Measurements from ENCODE around the gene ROCK1.
A peak's percentile ranks its signal among the peaks of the same experiment; 100 is the strongest.

Gene ROCK1

GRCh38 chr18:21110713-21111345, 784 bp downstream of the ROCK1 start:
- peak; percentile 72 for DNase-seq

GRCh38 chr18:21109936-21110712, 1.5 kb downstream of the ROCK1 start:
- in situ Hi-C loops (cut with MboI; ENCODE audit: low pct_unique_long_range_greater_than_20kb, low sequenced_read_pairs) = no loop called here
- no peak for DNase-seq

More at GRCh38 chr18:21110713-21111345, 784 bp downstream of the ROCK1 start:
- in situ Hi-C loops (cut with MboI; ENCODE audit: low pct_unique_long_range_greater_than_20kb, low sequenced_read_pairs) = no loop called here

GRCh38 chr18:21105936-21106335, 5.7 kb downstream of the ROCK1 start:
- DNase-seq = no peak
- in situ Hi-C loops (cut with MboI; ENCODE audit: low pct_unique_long_range_greater_than_20kb, low sequenced_read_pairs) = no loop called here

- in situ Hi-C loops (cut with MboI; ENCODE audit: low pct_unique_long_range_greater_than_20kb, low sequenced_read_pairs) = no loop called here
- no peak for DNase-seq
Observed at GRCh38 chr18:21101172-21101571, 10.4 kb downstream of the ROCK1 start.

- in situ Hi-C loops (cut with MboI; ENCODE audit: low pct_unique_long_range_greater_than_20kb, low sequenced_read_pairs) = no loop called here
- no peak for DNase-seq
Observed at GRCh38 chr18:21100678-21101077, 10.9 kb downstream of the ROCK1 start.

GRCh38 chr18:21100146-21100545, 11.5 kb downstream of the ROCK1 start:
- in situ Hi-C loops (cut with MboI; ENCODE audit: low pct_unique_long_range_greater_than_20kb, low sequenced_read_pairs) = no loop called here
- DNase-seq = no peak

GRCh38 chr18:21099442-21099841, 12.2 kb downstream of the ROCK1 start:
- in situ Hi-C loops (cut with MboI; ENCODE audit: low pct_unique_long_range_greater_than_20kb, low sequenced_read_pairs) = no loop called here
- peak; percentile 61 for DNase-seq

- in situ Hi-C loops (cut with MboI; ENCODE audit: low pct_unique_long_range_greater_than_20kb, low sequenced_read_pairs) = no loop called here
- DNase-seq = no peak
Observed at GRCh38 chr18:21096760-21097159, 14.9 kb downstream of the ROCK1 start.

- DNase-seq = no peak
- in situ Hi-C loops (cut with MboI; ENCODE audit: low pct_unique_long_range_greater_than_20kb, low sequenced_read_pairs) = no loop called here
Observed at GRCh38 chr18:21093133-21093532, 18.5 kb downstream of the ROCK1 start.

- DNase-seq = no peak
- in situ Hi-C loops (cut with MboI; ENCODE audit: low pct_unique_long_range_greater_than_20kb, low sequenced_read_pairs) = no loop called here
Observed at GRCh38 chr18:21090680-21091079, 20.9 kb downstream of the ROCK1 start.

GRCh38 chr18:21085579-21086166, 25.9 kb downstream of the ROCK1 start:
- DNase-seq = no peak
- in situ Hi-C loops (cut with MboI; ENCODE audit: low pct_unique_long_range_greater_than_20kb, low sequenced_read_pairs) = no loop called here

- DNase-seq = no peak
- in situ Hi-C loops (cut with MboI; ENCODE audit: low pct_unique_long_range_greater_than_20kb, low sequenced_read_pairs) = no loop called here
Observed at GRCh38 chr18:21084511-21085078, 27.0 kb downstream of the ROCK1 start.

- in situ Hi-C loops (cut with MboI; ENCODE audit: low pct_unique_long_range_greater_than_20kb, low sequenced_read_pairs) = no loop called here
- DNase-seq = no peak
Observed at GRCh38 chr18:21083017-21083416, 28.6 kb downstream of the ROCK1 start.

- no peak for DNase-seq
- in situ Hi-C loops (cut with MboI; ENCODE audit: low pct_unique_long_range_greater_than_20kb, low sequenced_read_pairs) = no loop called here
Observed at GRCh38 chr18:21081426-21081825, 30.2 kb downstream of the ROCK1 start.

GRCh38 chr18:21080576-21080975, 31.0 kb downstream of the ROCK1 start:
- in situ Hi-C loops (cut with MboI; ENCODE audit: low pct_unique_long_range_greater_than_20kb, low sequenced_read_pairs) = no loop called here
- DNase-seq = no peak

- no peak for DNase-seq
- in situ Hi-C loops (cut with MboI; ENCODE audit: low pct_unique_long_range_greater_than_20kb, low sequenced_read_pairs) = no loop called here
Observed at GRCh38 chr18:21074336-21075323, 37.0 kb downstream of the ROCK1 start.

- in situ Hi-C loops (cut with MboI; ENCODE audit: low pct_unique_long_range_greater_than_20kb, low sequenced_read_pairs) = no loop called here
- no peak for DNase-seq
Observed at GRCh38 chr18:21073180-21073579, 38.4 kb downstream of the ROCK1 start.

GRCh38 chr18:21071071-21071470, 40.5 kb downstream of the ROCK1 start:
- in situ Hi-C loops (cut with MboI; ENCODE audit: low pct_unique_long_range_greater_than_20kb, low sequenced_read_pairs) = no loop called here
- DNase-seq = no peak

- no peak for DNase-seq
- in situ Hi-C loops (cut with MboI; ENCODE audit: low pct_unique_long_range_greater_than_20kb, low sequenced_read_pairs) = no loop called here
Observed at GRCh38 chr18:21069468-21069867, 42.1 kb downstream of the ROCK1 start.
